CD4-positive, alpha-beta T cell treated with Interferon alpha-2 for 1 hour (primary cell): ENCODE data around the gene FBXO46.
"Not testable (repeated sequence)": the region's sequence is repeated elsewhere in the genome, so short reads cannot be mapped to it uniquely, and the experiment has no call there.

ENCODE experiments used
- DNase-seq, 2 donors: peaks; one replicate each; pipeline ENCODE4 v3.0.0-alpha.2; 2020 to 2022

The FBXO46 gene

GRCh38 chr19:45765702-45766295, 35.1 kb upstream of the FBXO46 start:
- DNase-seq, result no peak

- DNase-seq, result no peak
Measured at GRCh38 chr19:45764945-45765701, 34.4 kb upstream of the FBXO46 start.

- no peak for DNase-seq
Measured at GRCh38 chr19:45764475-45764874, 33.8 kb upstream of the FBXO46 start.

DNA sequence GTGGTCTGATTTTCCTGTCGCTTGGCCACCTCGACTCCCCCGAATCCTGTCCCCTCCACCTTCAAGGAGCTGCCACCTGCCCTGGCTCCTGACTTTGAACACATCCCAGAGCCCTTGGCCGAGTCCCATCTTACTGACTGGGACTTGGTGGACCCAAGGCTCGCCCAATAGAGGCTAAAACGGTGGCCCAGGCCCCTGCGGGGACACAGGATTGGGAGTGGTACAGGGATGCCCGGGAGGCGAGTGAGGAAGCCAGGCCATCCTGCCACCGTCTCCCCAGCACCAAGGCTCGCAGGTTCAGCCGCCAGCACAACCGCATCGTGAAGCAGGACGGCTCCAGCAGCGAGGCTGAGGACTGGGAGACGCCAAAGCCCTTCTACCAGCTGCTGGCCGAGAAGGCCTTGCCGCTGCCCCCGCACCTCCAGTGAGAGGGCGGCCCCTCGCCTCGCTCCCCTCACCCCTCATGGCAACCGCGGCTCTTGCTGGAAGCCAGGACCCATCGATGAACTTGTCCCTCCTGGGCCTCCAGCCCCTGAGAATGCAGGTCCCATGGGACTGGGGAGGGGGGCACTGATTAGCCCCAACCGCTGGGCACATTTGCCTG, 33.1 kb upstream of the FBXO46 start:
- DNase-seq, result no peak

DNA sequence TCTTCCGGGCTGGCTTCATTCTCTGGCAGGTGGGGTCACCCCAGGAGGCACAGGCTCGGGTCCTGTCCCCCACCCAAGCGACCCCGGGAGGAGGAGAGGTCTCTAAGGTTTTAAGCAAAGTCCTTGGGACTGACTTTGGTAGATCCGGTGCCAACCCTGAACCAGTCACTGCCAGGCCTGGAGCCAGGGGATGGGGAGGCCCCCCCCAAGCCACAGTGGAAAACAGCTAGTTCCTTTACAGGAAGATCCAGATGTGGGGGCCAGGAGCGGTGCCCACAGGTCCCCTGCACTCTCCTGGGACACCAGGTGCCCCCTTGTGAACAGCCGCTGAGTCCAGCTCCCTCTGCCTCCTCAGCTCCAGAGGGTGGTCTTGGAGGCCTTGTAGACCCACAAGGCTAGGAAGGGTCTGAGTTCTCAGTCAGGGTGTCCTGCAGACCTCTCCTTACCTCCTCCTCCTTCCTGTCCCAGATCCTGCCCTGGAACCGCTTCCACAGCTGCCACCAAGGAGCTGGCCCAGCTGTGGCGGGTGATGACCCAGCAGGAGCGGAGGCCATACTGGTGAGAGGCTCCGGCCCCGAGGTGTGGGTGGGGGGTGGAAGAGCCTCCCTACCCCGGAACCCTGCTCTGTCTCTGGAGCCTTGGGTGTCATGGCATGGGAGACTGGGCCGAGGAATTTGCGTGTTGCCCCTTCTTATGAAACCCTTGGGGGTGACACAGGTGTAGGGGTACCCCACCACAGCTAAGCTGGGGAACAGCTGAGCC, 32.4 kb upstream of the FBXO46 start:
- DNase-seq, result no peak

- DNase-seq, result no peak
Measured at GRCh38 chr19:45761714-45762113, 31.0 kb upstream of the FBXO46 start.

GRCh38 chr19:45758921-45759320, 28.2 kb upstream of the FBXO46 start:
- no peak for DNase-seq

GRCh38 chr19:45757695-45758094, 27.0 kb upstream of the FBXO46 start:
- DNase-seq, result no peak

- no peak for DNase-seq
Measured at GRCh38 chr19:45754323-45754722, 23.6 kb upstream of the FBXO46 start.

DNA sequence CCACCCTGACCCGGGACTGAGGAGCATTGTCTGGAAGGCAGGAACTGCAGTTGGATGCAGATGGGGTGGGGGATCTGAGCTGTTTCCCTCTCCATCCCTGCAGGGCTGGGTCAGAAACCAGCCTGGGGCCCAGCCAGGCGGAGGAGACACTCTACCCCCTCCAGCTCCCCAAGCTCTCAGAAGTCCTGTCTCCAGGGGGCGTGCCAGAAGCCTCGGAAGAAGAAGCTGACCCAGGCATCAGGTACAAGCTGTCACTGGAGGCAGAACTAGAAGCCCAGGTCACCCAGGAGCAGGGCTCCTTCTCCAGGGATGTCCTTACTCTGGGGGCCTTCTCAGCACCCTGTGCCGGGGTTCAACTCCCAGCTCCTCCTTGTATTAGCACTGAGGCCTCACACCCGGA, 22.9 kb upstream of the FBXO46 start:
- no peak for DNase-seq

- DNase-seq, result no peak
Measured at GRCh38 chr19:45752639-45753038, 21.9 kb upstream of the FBXO46 start.

GRCh38 chr19:45751483-45751882, 20.8 kb upstream of the FBXO46 start:
- DNase-seq, result not testable (repeated sequence)

DNA sequence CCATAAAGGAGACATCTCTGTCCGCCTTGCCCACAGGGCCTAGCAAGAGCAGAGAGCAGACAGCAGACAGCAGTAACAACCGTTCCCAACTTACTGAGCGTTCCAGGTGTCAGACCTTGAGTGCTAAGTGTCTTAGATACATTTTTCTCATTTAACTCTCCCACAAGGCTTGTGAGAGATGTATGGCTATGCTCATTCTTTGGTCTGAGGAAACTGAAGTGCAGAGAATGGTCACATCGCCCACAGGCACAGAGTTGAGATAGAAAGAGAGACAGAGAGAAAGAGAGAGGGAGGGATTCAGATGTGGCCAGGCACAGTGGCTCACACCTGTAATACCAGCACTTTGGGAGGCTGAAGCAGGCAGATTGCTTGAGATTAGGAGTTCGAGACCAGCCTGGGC, 16.8 kb upstream of the FBXO46 start:
- no peak for DNase-seq

- no peak for DNase-seq
Measured at GRCh38 chr19:45746866-45747265, 16.2 kb upstream of the FBXO46 start.

DNA sequence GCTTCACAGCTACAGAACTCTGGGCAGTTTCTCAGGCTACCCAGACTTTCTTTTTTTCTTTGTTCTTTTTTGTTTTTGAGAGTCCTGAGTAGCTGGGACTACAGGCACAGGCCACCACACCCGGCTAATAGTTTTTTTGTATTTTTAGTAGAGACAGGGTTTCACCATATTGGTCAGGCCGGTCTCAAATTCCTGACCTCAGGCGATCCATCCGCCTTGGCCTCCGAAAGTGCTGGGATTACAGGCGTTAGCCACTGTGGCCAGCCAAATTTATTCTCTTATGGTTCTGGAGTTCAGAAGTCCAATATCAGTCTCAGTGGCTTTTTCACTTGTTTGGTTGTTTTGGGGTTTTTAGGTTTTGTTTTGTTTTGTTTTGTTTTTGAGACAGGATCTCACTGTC, 14.9 kb upstream of the FBXO46 start:
- no peak for DNase-seq

GRCh38 chr19:45742969-45743368, 12.3 kb upstream of the FBXO46 start:
- no peak for DNase-seq

GRCh38 chr19:45739498-45740439, 9.1 kb upstream of the FBXO46 start:
- peak in 1 of 2 donors; percentile 8 for DNase-seq

GRCh38 chr19:45733160-45733810, 2.6 kb upstream of the FBXO46 start, which contains the start of gene MEIOSIN:
MEIOSIN (plus strand) TSS chr19:45733439; CDS start chr19:45735377, 1,938 bp downstream.
- DNase-seq, result no peak

DNA sequence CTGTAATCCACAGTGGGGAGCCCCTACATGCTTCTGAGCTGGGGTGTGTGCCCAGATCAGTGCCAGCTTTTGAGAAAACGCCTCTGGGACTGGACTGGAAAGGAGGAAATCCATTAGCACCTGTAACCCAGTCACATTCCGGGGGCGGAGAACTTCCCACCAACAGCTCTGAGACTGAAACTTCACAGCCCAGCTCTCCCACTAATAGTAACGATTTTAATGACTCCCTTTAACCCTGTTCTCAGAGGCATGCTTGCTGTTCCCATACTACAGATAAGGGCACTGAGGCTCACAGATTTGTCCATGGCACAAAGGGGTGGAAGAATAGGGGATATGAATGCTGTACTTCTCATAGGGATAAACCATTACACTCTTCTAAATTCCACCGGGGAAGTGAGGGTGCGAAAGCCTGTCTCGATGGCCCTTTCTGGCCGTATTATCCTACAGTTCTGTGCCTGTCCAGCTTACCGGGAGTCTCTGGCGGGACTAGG, 851 bp downstream of the FBXO46 start:
- DNase-seq, result no peak

GRCh38 chr19:45728683-45729082, 2.0 kb downstream of the FBXO46 start:
- DNase-seq, result not testable (repeated sequence)

GRCh38 chr19:45720065-45720464, 10.6 kb downstream of the FBXO46 start:
- DNase-seq, result not testable (repeated sequence)
